Activated CD8-positive, alpha-beta memory T cell treated with anti-CD3 and anti-CD28 coated beads, Interleukin-2, amount 50 U/mL, for 24 hours (primary cell): Measurements from ENCODE around the gene FAM168B.

ENCODE experiments used
- DNase-seq: peaks from one replicate; pipeline ENCODE4 v3.0.0-alpha.2; 2020; ENCODE audit errors: extremely low read depth

Gene FAM168B

GRCh38 chr2:131039908-131040660 is 53.2 kb downstream of the FAM168B start:
- no peak for DNase-seq

GRCh38 chr2:131039535-131039907 is 53.7 kb downstream of the FAM168B start:
- no peak for DNase-seq

GRCh38 chr2:131039101-131039440 is 54.2 kb downstream of the FAM168B start:
- no peak for DNase-seq

GRCh38 chr2:131038258-131039100 is 54.8 kb downstream of the FAM168B start:
- no peak for DNase-seq

GRCh38 chr2:131037398-131038257 is 55.6 kb downstream of the FAM168B start:
- DNase-seq, result no peak

- no peak for DNase-seq
Measured at GRCh38 chr2:131036696-131037397, 56.4 kb downstream of the FAM168B start.

GRCh38 chr2:131036269-131036668 is 57.0 kb downstream of the FAM168B start:
- no peak for DNase-seq

- no peak for DNase-seq
Measured at GRCh38 chr2:131035826-131036231, 57.4 kb downstream of the FAM168B start.

GRCh38 chr2:131035112-131035825 is 58.0 kb downstream of the FAM168B start:
- no peak for DNase-seq

GRCh38 chr2:131034122-131035051 is 58.9 kb downstream of the FAM168B start:
- no peak for DNase-seq

- DNase-seq, result no peak
Measured at GRCh38 chr2:131033786-131034121, 59.5 kb downstream of the FAM168B start.

GRCh38 chr2:131032393-131032836 is 60.8 kb downstream of the FAM168B start:
- DNase-seq, result no peak

GRCh38 chr2:131031875-131032274 is 61.4 kb downstream of the FAM168B start:
- DNase-seq, result no peak

- no peak for DNase-seq
Measured at GRCh38 chr2:131031431-131031841, 61.8 kb downstream of the FAM168B start.

GRCh38 chr2:131030478-131030971 is 62.7 kb downstream of the FAM168B start:
- no peak for DNase-seq

GRCh38 chr2:131029812-131030211 is 63.4 kb downstream of the FAM168B start:
- DNase-seq, result no peak

GRCh38 chr2:131027566-131028528 is 65.4 kb downstream of the FAM168B start:
- no peak for DNase-seq

GRCh38 chr2:131026919-131027318 is 66.3 kb downstream of the FAM168B start:
- no peak for DNase-seq
